ENCODE data around the gene ANO2.

Gene ANO2

GRCh38 chr12:5945071-5946008, at the start of gene ANO2:
TSS of gene ANO2 (minus strand) at chr12:5945259. CDS start at chr12:5945217, 42 bp downstream.
- peak in 1 of 14 donors; percentile 9 for DNase-seq

- no peak for DNase-seq
These were observed 44.6 kb upstream of the ANO2 start for GRCh38 chr12:5989621-5990020.

DNA sequence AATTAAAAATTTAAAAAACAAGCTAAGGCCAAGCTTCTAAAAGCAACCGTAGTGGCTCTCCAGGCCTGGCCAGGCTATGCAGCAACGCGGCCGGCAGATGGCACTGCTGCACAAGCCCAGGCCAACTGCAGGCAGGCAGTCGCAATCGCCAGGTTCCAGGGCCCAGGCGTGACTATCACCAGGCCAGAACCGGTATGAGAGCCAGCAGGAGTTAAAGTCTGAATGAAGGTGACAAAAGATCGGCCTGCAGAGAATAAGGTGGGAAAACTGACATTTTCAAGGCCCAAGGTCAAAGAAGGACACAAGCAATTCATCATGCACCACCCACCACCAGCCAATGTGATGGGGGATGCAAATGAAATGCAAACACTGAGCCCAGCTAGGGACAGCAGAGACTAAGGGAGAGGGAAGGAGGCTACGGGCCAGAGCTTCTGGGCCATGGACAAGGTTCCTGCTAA, 43.6 kb upstream of the ANO2 start:
- peak in 13 of 14 donors; percentile 12 to 72 (median 50) for DNase-seq

DNA sequence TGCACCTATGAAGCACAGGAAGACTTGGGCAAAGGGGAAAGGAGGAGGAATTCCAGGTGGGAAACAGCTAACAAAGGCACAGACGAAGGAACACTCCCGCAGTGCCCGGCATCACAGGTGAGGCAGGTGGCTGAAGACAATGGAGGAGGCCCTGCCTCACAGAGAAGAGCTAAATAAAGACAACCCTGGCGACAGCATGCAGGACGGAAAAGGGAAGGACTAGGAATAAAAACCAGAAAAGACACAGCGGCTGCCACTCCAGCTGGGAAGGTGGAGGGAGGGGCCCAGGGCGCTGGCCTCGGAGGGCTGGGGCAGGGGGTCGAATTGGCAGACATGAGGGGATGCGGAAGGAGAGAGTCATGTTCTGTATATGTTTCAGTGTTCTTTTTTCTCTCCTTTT, 43.0 kb upstream of the ANO2 start:
- DNase-seq: no peak

DNA sequence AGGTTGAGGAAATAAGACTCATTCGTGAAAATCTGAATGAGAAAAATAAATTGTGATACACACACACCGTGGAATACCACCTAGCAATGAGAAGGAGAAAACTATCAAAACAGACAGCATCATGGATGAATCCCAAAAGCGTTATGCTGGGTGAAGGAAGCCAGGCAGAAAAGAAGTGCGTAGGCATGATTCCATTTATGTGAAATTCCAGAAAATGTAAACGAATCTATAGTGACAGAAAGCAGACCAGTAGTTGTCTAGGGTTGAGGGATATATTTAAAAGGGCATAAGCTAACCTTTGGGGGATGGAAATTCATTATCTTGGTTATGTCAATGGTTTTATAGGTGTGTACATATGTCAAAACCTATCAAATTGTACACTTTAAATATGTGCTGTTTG, 42.5 kb upstream of the ANO2 start:
- DNase-seq: no peak

DNA sequence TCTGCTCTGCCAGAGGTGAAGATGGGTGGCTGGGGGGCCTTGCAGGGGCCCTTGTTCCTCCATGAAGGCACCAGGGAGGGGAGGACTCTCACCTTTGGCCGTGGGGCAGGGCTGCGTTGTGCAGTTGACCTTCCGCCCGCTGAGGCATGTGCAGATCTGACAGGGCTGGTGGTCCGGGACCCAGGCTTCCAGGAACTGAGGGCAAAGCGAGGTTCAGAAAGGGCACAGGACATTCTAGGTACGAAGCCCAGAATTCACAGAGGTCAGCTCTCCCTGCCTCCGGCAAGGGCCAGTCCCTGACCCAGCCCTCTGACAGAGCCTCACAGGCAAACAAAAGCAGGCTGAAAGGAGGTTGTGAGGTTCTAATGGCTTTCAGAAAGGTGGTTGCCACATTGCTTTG, 40.4 kb upstream of the ANO2 start:
- no peak for DNase-seq

GRCh38 chr12:5984873-5985272, 39.8 kb upstream of the ANO2 start:
- DNase-seq: no peak

GRCh38 chr12:5982106-5982505, 37.0 kb upstream of the ANO2 start:
- DNase-seq: no peak

DNA sequence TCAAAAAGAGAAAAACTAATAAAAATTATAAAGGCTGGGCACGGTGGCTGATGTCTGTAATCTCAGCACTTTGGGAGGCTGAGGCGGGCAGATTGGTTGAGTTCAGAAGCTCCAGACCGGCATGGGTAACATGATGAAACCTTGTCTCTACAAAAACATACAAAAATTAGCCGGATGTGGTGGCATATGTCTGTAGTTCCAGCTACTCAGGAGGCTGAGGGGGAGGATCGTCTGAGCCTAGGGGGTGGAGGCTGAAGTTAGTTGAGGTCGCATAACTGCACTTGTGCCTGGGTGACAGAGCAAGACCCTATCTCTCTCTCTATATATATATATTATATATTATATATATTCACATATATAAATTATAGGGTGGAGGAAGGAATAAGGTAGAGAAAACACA, 32.5 kb upstream of the ANO2 start:
- no peak for DNase-seq

- no peak for DNase-seq
These were observed 31.7 kb upstream of the ANO2 start for GRCh38 chr12:5976711-5977110.

DNA sequence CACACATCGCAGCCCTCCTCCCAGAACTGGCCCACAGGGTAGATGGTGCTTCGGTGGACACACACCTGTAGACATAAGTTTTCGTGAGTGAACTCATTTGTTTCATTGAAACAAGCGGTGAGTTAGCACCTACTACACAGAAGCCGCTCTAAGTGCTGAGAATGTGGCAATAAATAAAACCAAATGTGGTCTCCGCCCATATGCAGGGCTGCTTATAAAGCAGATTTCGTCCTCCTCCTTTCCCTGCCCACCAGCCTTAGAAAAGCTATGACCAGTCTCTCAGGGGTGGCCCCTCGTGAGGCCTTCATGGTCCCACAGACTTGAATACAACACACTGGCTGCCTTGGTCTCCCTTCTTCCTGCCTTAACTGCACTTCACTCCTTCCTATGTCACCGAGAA, 31.1 kb upstream of the ANO2 start:
- DNase-seq: no peak

DNA sequence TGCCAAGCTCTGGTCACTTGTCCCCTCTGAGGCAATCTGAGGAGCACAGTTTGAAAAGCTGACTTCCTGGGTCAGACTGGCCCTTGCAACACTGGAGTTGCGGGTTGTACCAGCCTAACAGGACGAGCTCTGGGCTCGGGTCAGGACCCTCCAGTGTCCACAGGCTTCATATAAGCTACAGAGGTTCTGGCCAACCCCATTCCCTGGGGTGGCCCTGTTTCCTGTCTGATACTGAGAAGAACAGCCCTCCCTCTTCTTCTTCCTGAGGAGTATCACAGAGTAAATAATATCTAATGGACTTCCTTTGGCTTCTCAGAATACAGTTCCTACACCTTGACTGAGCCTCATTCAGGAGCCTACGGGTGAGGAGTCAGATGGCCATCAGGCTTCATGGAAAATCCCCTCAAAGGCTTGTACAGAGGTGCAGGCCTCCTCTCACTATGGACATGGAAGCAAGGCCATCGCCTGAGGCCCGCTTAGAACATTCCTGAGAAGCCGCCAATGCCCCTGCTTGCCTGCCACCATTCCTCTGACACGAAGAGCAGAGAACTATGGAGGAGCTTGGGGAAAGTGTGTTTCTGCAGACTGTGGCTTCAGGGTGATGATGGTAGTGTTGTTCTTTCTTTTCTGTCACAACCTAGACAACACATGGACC, 28.5 kb upstream of the ANO2 start:
- DNase-seq: no peak

DNA sequence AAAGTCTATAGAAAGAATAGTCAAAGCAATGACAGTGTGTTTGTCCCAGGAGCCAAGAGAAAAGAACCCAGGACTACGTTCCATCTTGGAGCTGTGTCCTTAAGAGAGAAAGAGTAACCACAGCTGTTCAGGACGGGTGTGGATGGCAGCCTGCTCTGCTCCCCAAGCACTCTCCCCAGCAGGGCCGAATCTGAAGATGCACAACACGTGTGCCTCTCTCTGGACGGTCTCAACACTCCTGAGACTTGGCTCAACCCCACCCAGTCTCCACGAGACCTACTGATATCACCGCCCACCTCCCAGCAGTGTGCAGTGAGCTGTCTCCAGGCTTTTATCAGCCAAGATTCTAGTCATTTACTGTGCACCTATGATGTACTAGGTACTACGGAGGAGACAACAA, 27.3 kb upstream of the ANO2 start:
- no peak for DNase-seq

GRCh38 chr12:5971194-5971850, 26.3 kb upstream of the ANO2 start:
- DNase-seq: no peak

DNA sequence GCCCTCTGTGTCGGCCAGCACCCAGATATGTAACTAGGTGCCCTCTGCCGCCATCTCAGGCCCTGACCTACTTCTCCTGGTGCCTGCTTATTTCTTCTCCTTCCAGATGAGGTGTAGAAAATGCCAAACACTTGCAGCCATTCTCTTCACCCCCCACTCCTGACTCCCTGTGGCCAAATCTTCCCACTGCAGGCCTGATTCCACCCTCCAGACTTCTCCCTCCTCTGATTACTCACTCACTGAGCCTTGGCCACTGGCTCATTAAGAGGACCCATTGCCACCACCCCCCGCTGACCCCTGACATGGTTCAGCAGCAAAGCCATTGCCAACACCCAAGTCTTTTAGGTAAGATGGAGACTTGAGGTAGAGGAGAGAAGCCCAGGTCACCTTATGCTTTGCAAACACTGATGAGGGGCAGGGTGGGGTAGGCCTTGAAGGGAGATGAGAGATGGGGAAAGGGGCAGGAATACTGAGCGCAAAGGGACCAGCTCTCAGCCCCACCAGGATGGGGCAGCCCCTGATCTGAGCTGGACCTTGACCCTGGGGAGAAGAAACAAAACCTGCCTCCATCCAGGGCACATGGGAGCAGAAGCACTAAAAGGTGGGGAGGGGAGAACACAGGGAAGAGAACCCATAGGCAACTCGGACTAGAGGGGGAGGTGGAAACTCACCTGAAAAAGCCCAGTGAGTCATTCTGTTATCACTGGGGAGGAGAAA, 25.1 kb upstream of the ANO2 start:
- DNase-seq: no peak

DNA sequence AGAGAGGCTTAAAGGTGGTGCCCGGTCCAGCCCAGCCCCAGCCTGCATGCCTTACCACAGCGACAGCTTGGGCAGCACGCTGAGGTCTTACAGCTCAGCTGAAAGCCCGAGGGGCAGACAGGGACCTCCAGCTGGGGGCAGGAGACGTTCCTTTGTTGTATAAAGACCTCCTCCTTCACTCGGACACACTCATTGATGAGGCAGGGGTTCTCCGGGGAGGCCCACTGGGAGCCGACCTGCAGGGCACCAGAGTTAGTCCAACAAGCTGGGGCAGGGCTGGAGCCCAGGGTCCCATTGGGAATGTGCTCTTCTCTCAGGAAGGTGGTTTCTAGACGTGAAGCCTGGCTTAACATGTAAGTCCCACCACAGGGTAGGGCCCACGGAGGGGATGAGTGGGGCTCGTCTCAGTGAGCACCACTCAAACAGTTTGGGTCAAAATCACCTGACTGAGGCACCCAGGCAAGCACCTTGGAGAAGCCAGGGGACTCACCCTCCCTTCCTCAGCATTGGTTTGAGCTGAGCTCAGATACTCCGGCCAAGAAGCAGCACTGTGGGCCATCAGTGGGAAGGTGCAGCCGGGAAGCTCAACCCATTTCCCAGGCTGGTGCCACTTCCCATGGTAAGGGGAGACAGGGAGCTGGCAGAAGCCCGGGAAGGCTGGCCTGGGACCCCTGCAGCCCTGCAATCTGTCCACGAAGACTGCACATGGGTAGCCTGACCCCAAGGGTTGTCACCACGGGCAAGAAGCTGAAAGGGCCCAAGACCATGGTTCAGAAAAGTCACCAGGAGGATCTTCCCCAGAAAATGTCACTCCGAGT, 24.3 kb upstream of the ANO2 start:
- no peak for DNase-seq

DNA sequence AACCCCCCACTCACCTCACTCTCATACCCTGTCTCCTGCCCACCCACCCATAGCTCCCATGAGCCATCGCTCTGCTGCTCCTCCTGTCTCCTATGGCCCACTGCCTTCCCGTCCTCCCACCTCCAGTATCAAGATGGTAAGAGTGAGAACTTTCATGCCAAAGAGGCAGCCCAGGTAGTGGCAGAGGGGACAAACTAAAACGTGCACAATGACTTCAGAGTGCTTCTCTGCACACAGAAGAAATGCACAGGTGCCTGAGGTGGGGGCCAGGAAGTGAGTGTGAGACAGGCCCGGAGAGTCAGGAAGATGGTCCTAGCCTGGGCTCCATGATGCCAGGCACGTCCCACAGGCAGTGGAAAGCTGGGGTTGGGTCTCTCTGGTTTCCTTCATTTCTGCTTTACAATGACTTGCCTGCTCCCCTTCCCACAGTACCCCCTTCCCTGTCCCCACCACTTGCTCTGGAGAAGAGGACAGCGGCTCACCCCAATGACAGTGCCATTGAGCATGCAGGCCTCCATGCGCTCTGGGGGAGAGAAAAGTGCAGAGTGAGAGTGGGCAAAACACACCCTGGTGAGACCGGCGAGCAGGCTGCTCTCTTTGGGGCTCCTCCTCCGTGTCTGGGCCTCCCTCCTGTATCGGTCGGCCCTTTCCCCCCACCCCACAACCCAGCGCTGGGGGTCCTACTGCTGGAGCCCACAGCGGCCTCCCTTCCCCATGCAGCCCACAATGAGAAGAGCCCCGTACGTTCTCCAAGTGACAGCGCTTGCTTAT, 22.8 kb upstream of the ANO2 start:
- DNase-seq: no peak

DNA sequence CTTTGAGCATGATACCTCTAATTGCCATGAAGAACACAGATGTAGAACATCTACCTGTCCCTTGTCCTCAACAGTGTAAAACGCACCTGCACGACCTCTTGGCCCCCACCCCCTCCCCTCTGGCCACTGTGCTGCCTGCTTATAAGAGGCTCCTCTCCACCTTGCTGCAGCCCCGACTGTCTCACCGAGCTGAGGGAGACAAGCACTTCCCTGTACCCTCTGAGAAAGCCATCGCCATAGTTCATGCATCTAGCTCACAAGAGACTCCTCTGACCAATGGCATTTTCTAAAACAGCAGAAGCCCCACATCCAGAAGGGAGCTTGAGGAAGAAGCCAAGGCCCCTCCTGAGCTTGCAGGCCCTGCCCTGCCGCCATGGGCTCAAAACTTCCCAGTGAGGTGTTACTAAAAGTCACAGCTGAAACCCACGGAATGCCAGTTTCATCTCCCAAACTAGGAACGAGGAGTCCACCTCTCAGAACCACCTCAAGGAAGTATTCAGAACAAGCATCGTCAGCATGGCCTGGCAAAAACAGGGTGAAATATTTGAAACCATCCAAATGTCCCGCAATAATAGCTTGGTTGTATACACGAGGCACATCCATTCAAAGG, 21.5 kb upstream of the ANO2 start:
- DNase-seq: no peak

DNA sequence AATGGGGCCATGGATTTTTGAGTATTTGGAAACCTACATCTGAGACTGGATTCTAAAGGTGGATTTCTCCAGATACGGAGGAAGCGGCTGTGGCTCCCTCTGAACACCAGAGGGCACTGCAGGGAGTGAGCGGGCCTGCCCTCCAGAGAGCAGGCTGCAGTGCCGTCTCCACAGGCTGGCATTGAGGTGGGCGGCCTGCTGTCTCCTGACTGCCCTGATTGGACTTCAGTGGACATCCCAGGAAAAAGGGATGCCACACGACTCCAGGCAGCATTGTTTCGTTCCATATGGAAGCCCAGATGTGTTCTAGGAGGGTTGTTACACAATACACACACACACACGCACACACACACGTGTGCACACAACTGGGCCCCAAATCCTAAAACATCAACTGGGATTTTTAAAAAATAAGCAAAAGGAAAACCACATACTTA, 20.9 kb upstream of the ANO2 start:
- DNase-seq: peak in 5 of 14 donors; percentile 3 to 30 (median 13)

Measured in C1 segment of cervical spinal cord (tissue), 14 donors.